Hematopoietic multipotent progenitor cell (in vitro differentiated cells): Measurements from ENCODE around the gene JARID2. TPM values are rescaled to one million over a fixed set of nuclear protein-coding genes. Genes with fewer than 3 reads are reported as not detected.

Experiments used
- DNase-seq, 3 donors: peaks; one replicate each; pipeline ENCODE4 v3.0.0-alpha.2; 2011 to 2015; ENCODE audit warnings: low read depth in 2 of 3, low spot score in 2 of 3
- total RNA-seq: library from RNA; depleted of rRNA; stranded (reverse); fragments of >200 nt; gene quantifications from one replicate; pipeline ENCODE4 v1.2.3, GENCODE V29; 2012

Gene JARID2
- total RNA-seq, 1 donor = 43.4 TPM

- DNase-seq = no peak
Observed at GRCh38 chr6:15510536-15511247, 264.8 kb downstream of the JARID2 start.

- no peak for DNase-seq
Observed at GRCh38 chr6:15511248-15512125, 265.6 kb downstream of the JARID2 start.

DNA sequence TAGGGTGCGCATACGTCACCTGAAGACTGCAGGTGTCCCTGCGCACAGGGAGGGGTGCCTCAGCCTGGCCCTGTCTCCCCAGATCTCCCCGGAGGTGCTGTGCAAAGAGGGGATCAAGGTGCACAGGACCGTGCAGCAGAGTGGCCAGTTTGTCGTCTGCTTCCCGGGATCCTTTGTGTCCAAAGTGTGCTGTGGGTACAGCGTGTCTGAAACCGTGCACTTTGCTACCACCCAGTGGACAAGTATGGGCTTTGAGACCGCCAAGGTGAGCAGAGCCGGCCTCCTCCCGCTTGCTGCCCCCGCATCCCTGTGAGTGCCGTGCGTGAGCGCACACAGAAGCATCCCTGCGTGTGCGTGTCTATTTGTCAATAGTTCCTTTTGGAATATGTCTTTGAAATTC, 266.3 kb downstream of the JARID2 start:
- DNase-seq = no peak

DNA sequence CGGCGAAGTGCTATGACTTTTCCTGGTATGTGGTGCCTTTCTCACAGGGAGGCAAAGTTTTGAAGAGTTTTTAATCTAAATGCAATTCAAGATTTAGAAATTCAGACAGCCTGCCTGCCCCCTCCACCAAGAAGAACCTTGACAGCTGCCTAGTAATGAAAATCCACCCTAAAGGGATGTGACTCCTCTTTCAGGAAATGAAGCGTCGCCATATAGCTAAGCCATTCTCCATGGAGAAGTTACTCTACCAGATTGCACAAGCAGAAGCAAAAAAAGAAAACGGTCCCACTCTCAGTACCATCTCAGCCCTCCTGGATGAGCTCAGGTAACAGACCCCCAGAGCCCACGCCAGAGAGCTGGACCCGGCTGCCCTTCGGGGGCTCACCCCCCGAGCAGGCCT, 266.9 kb downstream of the JARID2 start:
- DNase-seq = no peak

DNA sequence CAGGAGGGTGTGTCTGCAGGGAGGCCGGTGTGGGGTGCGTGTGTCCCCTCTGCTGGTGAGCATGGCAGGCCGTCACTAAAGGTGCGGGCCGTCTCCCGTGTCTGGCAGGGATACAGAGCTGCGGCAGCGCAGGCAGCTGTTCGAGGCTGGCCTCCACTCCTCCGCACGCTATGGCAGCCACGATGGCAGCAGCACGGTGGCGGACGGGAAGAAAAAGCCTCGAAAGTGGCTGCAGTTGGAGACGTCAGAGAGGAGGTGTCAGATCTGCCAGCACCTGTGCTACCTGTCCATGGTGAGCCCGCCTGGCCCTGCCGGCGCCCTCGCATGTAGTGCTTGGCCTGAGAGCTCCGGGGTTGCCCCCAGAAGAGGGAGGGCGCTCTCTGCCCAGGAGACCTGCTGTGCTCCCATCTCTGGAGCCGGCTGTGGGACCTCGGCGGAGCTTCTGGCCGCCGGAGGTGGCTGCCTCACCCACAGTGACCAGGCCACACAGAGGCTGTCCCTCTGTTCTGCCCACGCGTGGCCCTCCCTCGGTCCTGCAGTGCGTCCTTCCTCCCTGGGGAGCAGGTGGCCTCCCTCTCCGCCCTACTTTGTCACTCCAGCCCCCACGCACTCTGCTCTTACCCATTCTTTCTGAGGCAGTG, 267.4 kb downstream of the JARID2 start:
- no peak for DNase-seq

DNA sequence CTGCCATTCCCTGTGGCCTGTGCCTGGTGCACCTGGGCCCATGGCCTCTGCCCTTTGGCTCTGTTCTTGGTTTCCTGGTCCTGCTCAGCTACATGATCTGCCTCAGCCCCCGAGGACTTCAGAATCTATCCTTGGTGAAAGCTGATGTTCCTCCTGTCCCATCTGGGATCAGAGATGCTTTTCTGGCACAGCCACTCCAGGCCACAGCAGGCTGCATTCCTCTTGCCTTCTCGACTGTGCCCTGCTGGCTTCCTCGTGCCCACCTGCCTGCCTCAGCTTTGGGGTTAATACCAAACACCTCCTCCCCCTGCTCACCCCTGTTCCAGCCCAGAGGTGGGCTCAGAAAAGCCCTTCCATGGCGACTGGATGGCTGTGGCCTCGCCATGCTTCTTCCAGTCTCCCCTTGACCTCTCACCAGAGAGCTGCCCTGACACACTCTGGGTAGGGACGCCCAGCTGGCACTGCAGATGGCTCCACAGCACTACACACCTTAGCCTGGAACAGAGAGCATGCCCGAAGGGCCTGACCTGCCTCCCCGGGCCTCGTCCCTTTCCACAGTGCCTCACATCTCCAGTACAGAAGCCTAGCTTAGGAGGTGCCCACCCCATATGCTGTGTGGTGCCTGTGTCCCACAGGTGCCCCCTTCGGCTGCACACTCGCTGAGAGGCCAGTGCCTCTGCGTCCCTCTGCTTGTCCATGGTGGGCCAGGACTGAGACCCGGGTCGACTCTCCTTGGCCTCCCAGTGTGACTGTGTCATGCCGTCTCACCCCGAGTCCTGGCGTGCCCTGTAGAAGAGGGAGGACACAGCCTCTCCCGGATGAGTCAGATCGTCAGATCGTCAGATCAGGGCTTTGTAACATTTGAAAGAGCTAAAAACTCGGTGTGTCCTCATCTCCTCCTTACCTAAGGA, 268.2 kb downstream of the JARID2 start:
- DNase-seq = no peak

GRCh38 chr6:15515226-15515625, 269.4 kb downstream of the JARID2 start:
- no peak for DNase-seq

DNA sequence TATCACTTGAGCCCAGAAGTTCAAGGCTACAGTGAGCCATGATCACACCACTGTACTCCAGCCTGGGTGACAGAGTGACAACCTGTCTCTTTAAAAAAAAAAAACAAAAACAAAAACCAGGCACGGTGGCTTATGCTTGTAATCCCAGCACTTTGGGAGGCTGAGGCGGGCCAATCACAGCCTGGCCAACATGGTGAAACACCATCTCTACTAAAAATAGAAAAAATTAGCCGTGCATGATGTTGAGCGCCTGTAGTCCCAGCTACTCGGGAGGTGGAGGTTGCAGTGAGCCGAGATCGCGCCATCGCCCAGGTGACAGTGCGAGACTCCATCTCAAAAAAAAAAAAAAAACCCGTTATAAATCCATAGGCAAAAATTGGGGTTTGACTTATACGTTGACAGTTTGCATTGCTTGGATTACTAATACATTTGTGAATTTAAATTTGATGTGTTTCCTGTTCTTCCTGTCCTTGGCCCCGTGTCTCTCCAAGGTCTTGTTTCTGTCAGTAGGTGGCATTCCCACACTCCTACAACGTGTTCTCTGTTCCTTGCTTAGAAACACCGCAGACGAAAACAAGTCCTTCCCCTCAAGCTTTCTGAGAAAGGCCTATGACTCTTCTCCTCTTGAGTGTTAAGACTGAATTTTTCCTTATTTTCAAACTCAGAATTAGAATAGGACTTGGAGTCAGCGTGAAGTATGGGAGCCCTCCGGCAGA, 269.9 kb downstream of the JARID2 start:
- DNase-seq = no peak

DNA sequence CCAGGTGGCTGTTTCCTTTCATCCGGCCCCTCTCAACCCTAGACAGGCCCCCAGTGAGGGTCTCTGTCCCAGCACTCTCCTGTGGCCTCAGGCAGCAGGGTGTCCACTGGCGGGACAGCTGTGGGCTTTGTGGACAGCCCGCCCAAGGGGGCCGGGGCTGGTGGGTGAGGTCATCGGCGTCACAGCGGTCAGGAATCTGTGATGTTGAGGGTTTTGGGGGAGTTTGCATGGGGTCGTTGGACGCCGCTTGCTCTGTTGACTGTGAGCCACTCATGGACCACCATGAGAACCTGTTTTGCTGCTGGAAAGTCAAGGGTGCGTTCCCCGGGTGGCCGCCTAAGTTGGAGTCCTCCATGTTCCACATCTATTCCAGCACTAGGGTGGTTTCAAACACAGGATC, 270.5 kb downstream of the JARID2 start:
- no peak for DNase-seq

DNA sequence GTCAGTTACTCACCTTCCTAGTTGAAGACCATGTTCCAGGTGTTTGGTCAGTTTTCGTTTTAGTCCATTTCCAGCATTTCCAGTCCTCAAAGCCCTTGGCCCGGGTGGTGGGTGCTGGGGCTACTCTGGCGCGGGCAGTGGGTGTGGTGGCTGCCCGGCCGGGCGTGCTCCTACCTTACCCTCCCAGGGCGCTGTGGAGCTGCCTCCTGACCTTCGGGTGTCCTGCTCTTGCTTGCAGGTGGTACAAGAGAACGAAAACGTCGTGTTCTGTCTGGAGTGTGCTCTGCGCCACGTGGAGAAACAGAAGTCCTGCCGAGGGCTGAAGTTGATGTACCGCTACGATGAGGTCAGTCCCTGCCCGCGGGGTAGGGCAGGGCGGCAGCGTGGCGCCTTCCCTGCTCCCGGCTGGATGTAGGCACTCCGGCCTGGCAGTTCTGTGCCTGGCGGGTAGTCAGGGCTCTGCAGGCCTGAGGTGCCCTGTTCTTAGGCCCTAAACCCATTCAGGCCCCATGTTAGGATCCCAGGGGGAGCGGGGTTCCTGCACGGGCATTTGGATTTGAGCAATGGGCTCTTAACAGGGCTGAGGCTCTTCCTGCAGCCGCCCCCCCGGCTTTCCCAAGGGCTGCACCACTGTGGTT, 271.2 kb downstream of the JARID2 start:
- no peak for DNase-seq

GRCh38 chr6:15517600-15517999, 271.7 kb downstream of the JARID2 start:
- no peak for DNase-seq

- no peak for DNase-seq
Observed at GRCh38 chr6:15518057-15518456, 272.2 kb downstream of the JARID2 start.

DNA sequence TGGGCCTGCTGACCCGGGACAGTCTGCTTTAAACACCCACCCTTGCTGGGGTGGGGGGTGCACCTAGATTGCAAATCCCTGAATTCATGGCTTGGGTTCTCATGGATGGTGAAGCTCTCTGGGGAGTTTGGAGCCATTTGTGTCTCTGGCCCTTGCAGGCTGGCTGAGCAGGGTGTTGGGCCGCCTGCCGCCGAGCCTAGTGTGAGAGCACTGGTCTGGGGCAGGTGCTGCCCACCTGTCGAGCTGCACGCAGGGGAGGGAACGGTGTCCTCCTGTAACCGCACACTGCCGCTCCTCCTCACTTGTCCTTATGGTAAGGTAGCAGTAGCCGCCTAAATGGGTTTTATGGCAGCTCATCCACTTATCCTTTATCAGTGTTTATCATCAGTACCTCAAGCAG, 273.0 kb downstream of the JARID2 start:
- no peak for DNase-seq

GRCh38 chr6:15519681-15520080, 273.8 kb downstream of the JARID2 start:
- DNase-seq = no peak

DNA sequence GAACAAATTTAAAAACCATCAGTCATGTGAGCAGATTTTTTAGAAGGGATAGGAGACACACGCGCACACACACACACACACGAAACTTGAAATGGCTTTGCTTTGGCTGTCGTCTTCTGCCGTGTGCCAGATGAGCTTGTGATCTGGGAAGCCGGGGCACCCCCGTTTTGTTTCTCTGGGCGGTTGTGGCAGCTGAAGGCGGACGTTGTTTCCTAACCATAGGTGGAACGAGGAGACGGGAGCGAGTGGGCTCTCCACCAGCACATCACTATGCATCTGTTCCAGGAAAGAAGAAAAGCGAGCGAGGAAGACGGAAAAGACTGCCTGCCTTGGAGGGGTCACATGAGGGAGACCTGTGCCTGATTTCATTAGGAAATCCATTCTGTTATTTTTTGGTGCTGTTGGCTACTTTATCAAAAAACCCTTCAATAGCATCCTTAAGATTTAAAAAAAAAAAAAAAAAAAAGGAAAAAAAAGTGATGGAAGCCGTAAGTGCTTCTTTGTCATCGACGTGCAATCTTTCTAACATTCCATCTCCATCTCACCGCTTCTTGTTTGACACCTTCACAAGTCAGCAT, 274.8 kb downstream of the JARID2 start:
- DNase-seq = no peak

DNA sequence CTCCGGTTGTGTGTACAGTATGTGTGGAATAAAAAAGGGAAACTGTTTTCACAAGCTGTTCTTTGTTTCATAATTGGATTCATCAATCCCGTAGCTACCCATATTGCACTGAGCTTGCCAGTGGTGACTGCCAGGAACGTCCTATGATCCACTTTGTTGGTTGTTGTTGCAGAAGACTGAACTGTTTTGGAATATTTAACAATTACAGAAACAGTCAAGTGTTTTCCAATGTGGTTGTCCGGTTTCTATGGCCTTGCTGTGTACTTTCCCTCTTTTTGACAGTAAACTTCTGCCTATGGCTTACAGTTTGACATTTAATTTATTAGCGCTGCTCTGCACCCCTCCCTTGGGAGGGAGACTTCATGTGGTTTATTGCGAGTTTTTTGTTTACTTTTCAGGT, 275.7 kb downstream of the JARID2 start:
- DNase-seq = no peak

GRCh38 chr6:15522026-15522425, 276.2 kb downstream of the JARID2 start:
- no peak for DNase-seq

DNA sequence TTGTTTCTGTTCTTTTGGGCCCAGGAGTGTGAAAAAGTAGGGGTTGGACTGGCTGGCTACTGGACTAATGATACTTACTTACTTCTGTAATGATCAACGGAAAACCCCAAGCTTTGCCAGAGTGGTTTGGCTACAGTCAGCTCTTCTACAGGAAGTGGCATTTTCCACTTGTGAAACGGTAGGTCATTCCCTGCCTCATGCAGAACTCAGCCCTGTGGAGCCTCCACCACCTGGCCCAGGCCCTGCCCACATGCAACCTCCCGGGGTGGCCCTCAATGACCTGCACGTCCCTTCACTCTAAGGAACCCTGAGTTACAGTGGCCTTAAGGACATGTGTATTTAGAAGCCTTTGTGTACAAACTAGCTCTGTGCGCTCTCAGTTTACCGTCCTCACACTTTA, 276.6 kb downstream of the JARID2 start:
- peak in 2 of 3 donors; percentile 10 to 35 for DNase-seq
